Measurements from ENCODE around the gene BAHCC1. TPM values are rescaled to one million over a fixed set of nuclear protein-coding genes. Genes with fewer than 3 reads are reported as not detected.

BAHCC1 gene
- total RNA-seq, 1 donor from 2014 or later, result 0.91 TPM

- DNase-seq (ENCODE audit: low spot score), result no peak
- intact Hi-C loops (cut with micrococcal nuclease), result loop anchor here (5.0 kb wide), 1 partner anchor 253 kb away; the partner anchor contains the start of genes NDUFAF8 and TEPSIN
- H3K27ac Mint-ChIP-seq, result no peak overlapping the region
- H3K4me1 Mint-ChIP-seq (ENCODE audit: low read depth), result peaks cover 22% of the 10 kb centered on the region
- H3K9me3 Mint-ChIP-seq, result no peaks in the 10 kb centered on the region
- H3K4me3 Mint-ChIP-seq (ENCODE audit: low read depth), result peak overlapping the region; percentile 68
- H3K27me3 Mint-ChIP-seq (ENCODE audit: low read depth), result peaks cover 4% of the 10 kb centered on the region
- H3K36me3 Mint-ChIP-seq (ENCODE audit: low read depth), result no peaks in the 10 kb centered on the region
Measured at GRCh38 chr17:81489998-81490992, 95.0 kb downstream of the BAHCC1 start.

GRCh38 chr17:81491181-81491581 is 95.9 kb downstream of the BAHCC1 start:
- H3K4me3 Mint-ChIP-seq (ENCODE audit: low read depth), result no peak overlapping the region
- no peak overlapping the region for H3K27ac Mint-ChIP-seq
- intact Hi-C loops (cut with micrococcal nuclease), result no loop called here
- H3K4me1 Mint-ChIP-seq (ENCODE audit: low read depth), result peaks cover 18% of the 10 kb centered on the region
- no peaks in the 10 kb centered on the region for H3K36me3 Mint-ChIP-seq (ENCODE audit: low read depth)
- H3K27me3 Mint-ChIP-seq (ENCODE audit: low read depth), result peaks cover 4% of the 10 kb centered on the region
- no peak for DNase-seq (ENCODE audit: low spot score)
- no peaks in the 10 kb centered on the region for H3K9me3 Mint-ChIP-seq

GRCh38 chr17:81491761-81492160 is 96.5 kb downstream of the BAHCC1 start:
- no peaks in the 10 kb centered on the region for H3K9me3 Mint-ChIP-seq
- peaks cover 4% of the 10 kb centered on the region for H3K27me3 Mint-ChIP-seq (ENCODE audit: low read depth)
- intact Hi-C loops (cut with micrococcal nuclease), result no loop called here
- H3K27ac Mint-ChIP-seq, result no peak overlapping the region
- peaks cover 14% of the 10 kb centered on the region for H3K4me1 Mint-ChIP-seq (ENCODE audit: low read depth)
- no peaks in the 10 kb centered on the region for H3K36me3 Mint-ChIP-seq (ENCODE audit: low read depth)
- no peak for DNase-seq (ENCODE audit: low spot score)
- H3K4me3 Mint-ChIP-seq (ENCODE audit: low read depth), result no peak overlapping the region

- Mint-ChIP-seq H3K27me3 (ENCODE audit: low read depth) (peaks cover 4% of the 10 kb centered on the region), H3K27ac (no peak overlapping the region), H3K36me3 (ENCODE audit: low read depth) (no peaks in the 10 kb centered on the region), H3K4me1 (ENCODE audit: low read depth) (peaks cover 14% of the 10 kb centered on the region), H3K9me3 (no peaks in the 10 kb centered on the region), H3K4me3 (ENCODE audit: low read depth) (no peak overlapping the region)
- intact Hi-C loops (cut with micrococcal nuclease), result no loop called here
- DNase-seq (ENCODE audit: low spot score), result no peak
Measured at GRCh38 chr17:81492202-81492601, 96.9 kb downstream of the BAHCC1 start.

GRCh38 chr17:81492706-81493105 is 97.4 kb downstream of the BAHCC1 start:
- Mint-ChIP-seq H3K4me3 (ENCODE audit: low read depth) (no peak overlapping the region), H3K9me3 (no peaks in the 10 kb centered on the region), H3K36me3 (ENCODE audit: low read depth) (no peaks in the 10 kb centered on the region), H3K27me3 (ENCODE audit: low read depth) (peaks cover 4% of the 10 kb centered on the region), H3K27ac (no peak overlapping the region), H3K4me1 (ENCODE audit: low read depth) (peaks cover 13% of the 10 kb centered on the region)
- DNase-seq (ENCODE audit: low spot score), result no peak
- intact Hi-C loops (cut with micrococcal nuclease), result no loop called here

GRCh38 chr17:81493198-81494038 is 98.2 kb downstream of the BAHCC1 start:
- H3K9me3 Mint-ChIP-seq, result no peaks in the 10 kb centered on the region
- no peak for DNase-seq (ENCODE audit: low spot score)
- H3K36me3 Mint-ChIP-seq (ENCODE audit: low read depth), result no peaks in the 10 kb centered on the region
- peaks cover 7% of the 10 kb centered on the region for H3K27me3 Mint-ChIP-seq (ENCODE audit: low read depth)
- intact Hi-C loops (cut with micrococcal nuclease), result no loop called here
- H3K4me1 Mint-ChIP-seq (ENCODE audit: low read depth), result peaks cover 13% of the 10 kb centered on the region
- H3K27ac Mint-ChIP-seq, result no peak overlapping the region
- no peak overlapping the region for H3K4me3 Mint-ChIP-seq (ENCODE audit: low read depth)

GRCh38 chr17:81494626-81495377 is 99.5 kb downstream of the BAHCC1 start:
- peaks cover 6% of the 10 kb centered on the region for H3K27me3 Mint-ChIP-seq (ENCODE audit: low read depth)
- H3K4me3 Mint-ChIP-seq (ENCODE audit: low read depth), result no peak overlapping the region
- no peak overlapping the region for H3K27ac Mint-ChIP-seq
- no peaks in the 10 kb centered on the region for H3K36me3 Mint-ChIP-seq (ENCODE audit: low read depth)
- no peak for DNase-seq (ENCODE audit: low spot score)
- H3K9me3 Mint-ChIP-seq, result no peaks in the 10 kb centered on the region
- intact Hi-C loops (cut with micrococcal nuclease), result no loop called here
- peaks cover 8% of the 10 kb centered on the region for H3K4me1 Mint-ChIP-seq (ENCODE audit: low read depth)

- no peaks in the 10 kb centered on the region for H3K9me3 Mint-ChIP-seq
- DNase-seq (ENCODE audit: low spot score), result no peak
- peaks cover 12% of the 10 kb centered on the region for H3K27me3 Mint-ChIP-seq (ENCODE audit: low read depth)
- H3K4me3 Mint-ChIP-seq (ENCODE audit: low read depth), result no peak overlapping the region
- no peaks in the 10 kb centered on the region for H3K36me3 Mint-ChIP-seq (ENCODE audit: low read depth)
- no peak overlapping the region for H3K27ac Mint-ChIP-seq
- intact Hi-C loops (cut with micrococcal nuclease), result no loop called here
- H3K4me1 Mint-ChIP-seq (ENCODE audit: low read depth), result peaks cover 4% of the 10 kb centered on the region
Measured at GRCh38 chr17:81498953-81499600, 103.8 kb downstream of the BAHCC1 start.

GRCh38 chr17:81499601-81499970 is 104.3 kb downstream of the BAHCC1 start:
- peaks cover 13% of the 10 kb centered on the region for H3K27me3 Mint-ChIP-seq (ENCODE audit: low read depth)
- no peaks in the 10 kb centered on the region for H3K36me3 Mint-ChIP-seq (ENCODE audit: low read depth)
- DNase-seq (ENCODE audit: low spot score), result no peak
- intact Hi-C loops (cut with micrococcal nuclease), result no loop called here
- no peak overlapping the region for H3K4me3 Mint-ChIP-seq (ENCODE audit: low read depth)
- H3K9me3 Mint-ChIP-seq, result no peaks in the 10 kb centered on the region
- peaks cover 1% of the 10 kb centered on the region for H3K4me1 Mint-ChIP-seq (ENCODE audit: low read depth)
- H3K27ac Mint-ChIP-seq, result no peak overlapping the region

GRCh38 chr17:81500047-81500446 is 104.8 kb downstream of the BAHCC1 start:
- Mint-ChIP-seq H3K27ac (no peak overlapping the region), H3K36me3 (ENCODE audit: low read depth) (no peaks in the 10 kb centered on the region), H3K4me3 (ENCODE audit: low read depth) (no peak overlapping the region), H3K27me3 (ENCODE audit: low read depth) (peaks cover 16% of the 10 kb centered on the region), H3K4me1 (ENCODE audit: low read depth) (no peaks in the 10 kb centered on the region), H3K9me3 (no peaks in the 10 kb centered on the region)
- intact Hi-C loops (cut with micrococcal nuclease), result no loop called here
- no peak for DNase-seq (ENCODE audit: low spot score)

- peaks cover under 1% of the 10 kb centered on the region for H3K36me3 Mint-ChIP-seq (ENCODE audit: low read depth)
- H3K9me3 Mint-ChIP-seq, result no peaks in the 10 kb centered on the region
- H3K27me3 Mint-ChIP-seq (ENCODE audit: low read depth), result peaks cover 16% of the 10 kb centered on the region
Measured at GRCh38 chr17:81502471-81503017, 107.3 kb downstream of the BAHCC1 start.

GRCh38 chr17:81503619-81504018 is 108.4 kb downstream of the BAHCC1 start:
- H3K27me3 Mint-ChIP-seq (ENCODE audit: low read depth), result peaks cover 13% of the 10 kb centered on the region
- H3K27ac Mint-ChIP-seq, result no peak overlapping the region
- intact Hi-C loops (cut with micrococcal nuclease), result no loop called here
- no peaks in the 10 kb centered on the region for H3K9me3 Mint-ChIP-seq
- H3K4me1 Mint-ChIP-seq (ENCODE audit: low read depth), result peaks cover 6% of the 10 kb centered on the region
- DNase-seq (ENCODE audit: low spot score), result no peak
- peaks cover 11% of the 10 kb centered on the region for H3K36me3 Mint-ChIP-seq (ENCODE audit: low read depth)
- H3K4me3 Mint-ChIP-seq (ENCODE audit: low read depth), result no peak overlapping the region

More at GRCh38 chr17:81502471-81503017, 107.3 kb downstream of the BAHCC1 start:
- Mint-ChIP-seq H3K4me3 (ENCODE audit: low read depth) (no peak overlapping the region), H3K27ac (no peak overlapping the region), H3K4me1 (ENCODE audit: low read depth) (peaks cover under 1% of the 10 kb centered on the region)
- DNase-seq (ENCODE audit: low spot score), result no peak
- intact Hi-C loops (cut with micrococcal nuclease), result no loop called here

All from activated T-helper 2 cell treated with anti-CD3 and anti-CD28 coated beads, Interferon-gamma antibody, Interleukin-2, Interleukin-4, amounts not matched to agents 10 μg/mL and 5 μg/mL and 100 μg/mL, durations not matched to agents 14 hours and 24 hours and 36 hours (primary cell).